SK-N-SH treated with all-trans-retinoic acid at 6 μM for 48 hours (cell line): ENCODE measurements around the gene TGM1.

Experiments
- ATAC-seq: fragments of 200-7000 bp; cut with Tn5 transposase; 3 replicates; pipeline ENCODE4 v1.9.1; 2020; ENCODE audit warnings: mild to moderate bottlenecking, moderate library complexity
- ARNTL ChIP-seq: fragments of 450-650 bp; formaldehyde crosslinking; IDR thresholded peaks from 2 replicates; pipeline ENCODE4 v1.5.0; 2020; ENCODE audit warnings: low read depth, mild to moderate bottlenecking, moderate library complexity, borderline replicate concordance
- BACH2 ChIP-seq: fragments of 250-450 bp; sonication (Bioruptor Pico); IDR thresholded peaks from 2 replicates; pipeline ENCODE4 v1.9.0; 2021; ENCODE audit warnings: mild to moderate bottlenecking, borderline replicate concordance
- CSDC2 ChIP-seq: fragments of 250-450 bp; sonication (Bioruptor Pico); IDR thresholded peaks from 2 replicates; pipeline ENCODE4 v1.5.0; 2020; ENCODE audit warnings: mild to moderate bottlenecking, moderate library complexity
- CSRNP3 ChIP-seq: fragments of 250-450 bp; sonication (Bioruptor Pico); IDR thresholded peaks from 2 replicates; pipeline ENCODE4 v1.5.1; 2021; ENCODE audit warnings: mild to moderate bottlenecking, moderate library complexity
- ESRRG ChIP-seq: fragments of 250-450 bp; sonication (Bioruptor Pico); IDR thresholded peaks from 2 replicates; pipeline ENCODE4 v1.6.1; 2021; ENCODE audit warnings: mild to moderate bottlenecking
- GLIS3 ChIP-seq: fragments of 250-450 bp; sonication (Bioruptor Pico); IDR thresholded peaks from 2 replicates; pipeline ENCODE4 v1.5.0; 2020; ENCODE audit warnings: mild to moderate bottlenecking, moderate library complexity
- ISL1 ChIP-seq: fragments of 250-450 bp; sonication (Bioruptor Pico); IDR thresholded peaks from 2 replicates; pipeline ENCODE4 v2.1.2; 2022; ENCODE audit warnings: mild to moderate bottlenecking, moderate library complexity
- OSR1 ChIP-seq: fragments of 250-450 bp; sonication (Bioruptor Pico); IDR thresholded peaks from 2 replicates; pipeline ENCODE4 v1.8.0; 2022; ENCODE audit warnings: moderate library complexity, mild to moderate bottlenecking, inconsistent platforms
- PATZ1 ChIP-seq: fragments of 250-450 bp; sonication (Bioruptor Pico); IDR thresholded peaks from 2 replicates; pipeline ENCODE4 v1.8.0; 2020; ENCODE audit warnings: mild to moderate bottlenecking, moderate library complexity, borderline replicate concordance
- POU6F1 ChIP-seq: fragments of 250-450 bp; sonication (Bioruptor Pico); IDR thresholded peaks from 2 replicates; pipeline ENCODE4 v1.8.0; 2021; ENCODE audit warnings: low read depth, mild to moderate bottlenecking, moderate library complexity, borderline replicate concordance
- PPARA ChIP-seq: fragments of 250-450 bp; sonication (Bioruptor Pico); IDR thresholded peaks from 2 replicates; pipeline ENCODE4 v1.5.0; 2020; ENCODE audit warnings: mild to moderate bottlenecking, borderline replicate concordance
- RARB ChIP-seq: fragments of 250-450 bp; sonication (Bioruptor Pico); IDR thresholded peaks from 2 replicates; pipeline ENCODE4 v1.8.0; 2021; ENCODE audit warnings: mild to moderate bottlenecking, moderate library complexity
- SNAI2 ChIP-seq: fragments of 250-450 bp; sonication (Bioruptor Pico); IDR thresholded peaks from 2 replicates; pipeline ENCODE4 v1.5.0; 2020; ENCODE audit warnings: mild to moderate bottlenecking, moderate library complexity
- TCF4 ChIP-seq: fragments of 250-450 bp; sonication (Bioruptor Pico); IDR thresholded peaks from 2 replicates; pipeline ENCODE4 v1.8.0; 2021; ENCODE audit warnings: mild to moderate bottlenecking, moderate library complexity, borderline replicate concordance
- TOX ChIP-seq: fragments of 250-450 bp; sonication (Bioruptor Pico); IDR thresholded peaks from 2 replicates; pipeline ENCODE4 v1.8.0; 2021; ENCODE audit warnings: mild to moderate bottlenecking, moderate library complexity, borderline replicate concordance
- TSHZ2 ChIP-seq: fragments of 250-450 bp; sonication (Bioruptor Pico); IDR thresholded peaks from 2 replicates; pipeline ENCODE4 v1.5.0; 2020; ENCODE audit warnings: mild to moderate bottlenecking, moderate library complexity
- ZC3H10 ChIP-seq: fragments of 250-450 bp; sonication (Bioruptor Pico); IDR thresholded peaks from 2 replicates; pipeline ENCODE4 v1.5.1; 2021; ENCODE audit warnings: mild to moderate bottlenecking, moderate library complexity
- ZFP3 ChIP-seq: fragments of 250-450 bp; sonication (Bioruptor Pico); IDR thresholded peaks from 2 replicates; pipeline ENCODE4 v1.5.0; 2020; ENCODE audit warnings: mild to moderate bottlenecking, moderate library complexity
- ZFP30 ChIP-seq: fragments of 450-650 bp; formaldehyde crosslinking; IDR thresholded peaks from 2 replicates; pipeline ENCODE4 v1.5.0; 2022; ENCODE audit warnings: mild to moderate bottlenecking, moderate library complexity
- ZNF565 ChIP-seq: fragments of 450-650 bp; formaldehyde crosslinking; conservative IDR thresholded peaks from 2 replicates; pipeline ENCODE4 v1.5.0; 2020; ENCODE audit warnings: low read depth, mild to moderate bottlenecking, moderate library complexity
- ZNF70 ChIP-seq: fragments of 450-650 bp; formaldehyde crosslinking; IDR thresholded peaks from 2 replicates; pipeline ENCODE4 v1.5.0; 2020; ENCODE audit warnings: mild to moderate bottlenecking, moderate library complexity
- ZNF8 ChIP-seq: fragments of 450-650 bp; formaldehyde crosslinking; IDR thresholded peaks from 2 replicates; pipeline ENCODE4 v1.5.0; 2020; ENCODE audit warnings: mild to moderate bottlenecking, moderate library complexity
- TF ChIP-seq, protein P1 (sequence below): fragments of 250-450 bp; sonication (Bioruptor Pico); IDR thresholded peaks from 2 replicates; pipeline ENCODE4 v1.5.1; 2020; ENCODE audit warnings: low read depth, mild to moderate bottlenecking, moderate library complexity

The TGM1 gene

DNA sequence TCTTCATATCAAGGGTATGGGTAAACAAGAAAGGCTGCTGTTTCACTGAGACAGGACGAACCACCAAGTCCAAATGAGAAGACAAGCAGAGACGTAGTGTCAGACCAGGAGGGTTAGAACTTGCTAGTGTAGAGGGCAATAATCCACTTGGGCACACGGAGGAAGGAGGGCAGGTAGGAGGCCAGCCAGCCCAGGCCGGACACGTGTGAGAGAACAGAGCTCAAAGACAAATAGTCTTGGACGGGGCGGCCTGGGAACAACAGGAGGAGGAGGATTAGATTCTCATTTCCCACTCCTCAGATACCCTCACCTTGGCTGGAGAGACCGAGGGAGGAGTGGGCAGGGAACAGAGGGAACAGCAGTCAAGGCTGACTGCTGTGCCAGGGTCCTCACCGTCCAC is 27.8 kb upstream of the TGM1 start:
- TF ChIP-seq ESRRG (no peak), POU6F1 (no peak), CSDC2 (CRISPR knock-in tag) (no peak), ZNF565 (no peak), RARB (CRISPR knock-in tag) (no peak), SNAI2 (CRISPR knock-in tag) (no peak), OSR1 (CRISPR knock-in tag) (no peak), PPARA (no peak), PATZ1 (CRISPR knock-in tag) (no peak), GLIS3 (no peak), TSHZ2 (CRISPR knock-in tag) (no peak), ISL1 (CRISPR knock-in tag) (no peak), TOX (CRISPR knock-in tag) (no peak), ARNTL (no peak), ZNF70 (CRISPR knock-in tag) (no peak), ZFP3 (CRISPR knock-in tag) (no peak), TCF4 (CRISPR knock-in tag) (no peak), BACH2 (CRISPR knock-in tag) (no peak), CSRNP3 (CRISPR knock-in tag) (no peak)
- TF ChIP-seq, protein P1, sequence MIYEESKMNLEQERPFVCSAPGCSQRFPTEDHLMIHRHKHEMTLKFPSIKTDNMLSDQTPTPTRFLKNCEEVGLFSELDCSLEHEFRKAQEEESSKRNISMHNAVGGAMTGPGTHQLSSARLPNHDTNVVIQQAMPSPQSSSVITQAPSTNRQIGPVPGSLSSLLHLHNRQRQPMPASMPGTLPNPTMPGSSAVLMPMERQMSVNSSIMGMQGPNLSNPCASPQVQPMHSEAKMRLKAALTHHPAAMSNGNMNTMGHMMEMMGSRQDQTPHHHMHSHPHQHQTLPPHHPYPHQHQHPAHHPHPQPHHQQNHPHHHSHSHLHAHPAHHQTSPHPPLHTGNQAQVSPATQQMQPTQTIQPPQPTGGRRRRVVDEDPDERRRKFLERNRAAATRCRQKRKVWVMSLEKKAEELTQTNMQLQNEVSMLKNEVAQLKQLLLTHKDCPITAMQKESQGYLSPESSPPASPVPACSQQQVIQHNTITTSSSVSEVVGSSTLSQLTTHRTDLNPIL (CRISPR knock-in tag) = no peak
- ATAC-seq = no peak

GRCh38 chr14:24289649-24290280 is 26.8 kb upstream of the TGM1 start:
- no peak for ATAC-seq
- TF ChIP-seq PATZ1 (CRISPR knock-in tag) (no peak), CSDC2 (CRISPR knock-in tag) (no peak), ZFP3 (CRISPR knock-in tag) (no peak), TCF4 (CRISPR knock-in tag) (no peak), BACH2 (CRISPR knock-in tag) (no peak), ESRRG (no peak), OSR1 (CRISPR knock-in tag) (no peak), TOX (CRISPR knock-in tag) (no peak), ZNF70 (CRISPR knock-in tag) (no peak), GLIS3 (no peak), ZNF8 (CRISPR knock-in tag) (no peak), ZC3H10 (no peak), ARNTL (no peak), ZFP30 (CRISPR knock-in tag) (no peak), ZNF565 (no peak), ISL1 (CRISPR knock-in tag) (no peak), SNAI2 (CRISPR knock-in tag) (no peak)
